H1 (cell line): ENCODE data around the gene LRP1. TPM values are rescaled to one million over a fixed set of nuclear protein-coding genes. Genes with fewer than 3 reads are reported as not detected.
A peak's percentile ranks its signal among the peaks of the same experiment; 100 is the strongest.

Experiments used
- CTCF ChIA-PET: fragments of 300-600 bp; sonication (Branson Sonifier 250); formaldehyde crosslinking; loops from one replicate; lab custom pipeline; 2021; ENCODE audit not compliant: partially characterized antibody; lab: Charles Lee
- POLR2A ChIA-PET: fragments of 300-600 bp; sonication (Branson Sonifier 250); formaldehyde crosslinking; loops from one replicate; lab custom pipeline; 2021; ENCODE audit warnings: inconsistent platforms; ENCODE audit not compliant: partially characterized antibody; lab: Charles Lee
- DNase-seq, 2 experiments: peaks; one replicate each; pipeline versions ENCODE4 v3.0.0 to v3.0.0-alpha.2; 2010 to 2022; ENCODE audit warnings: low spot score in 2 of 2, low read depth in 1 of 2, mixed read lengths in 1 of 2
- FAIRE-seq: peaks from 2 replicates; lab custom pipeline; 2011; peaks lifted over from hg19 to GRCh38; lab: Jason Lieb, UNC
- H2AFZ ChIP-seq: 2 replicates; pipeline ENCODE4 v1.8.1; 2012; ENCODE audit warnings: low read length, inconsistent platforms
- H2AK5ac ChIP-seq: 2 replicates; pipeline ENCODE4 v1.6.1; 2013; ENCODE audit warnings: low read depth, low read length
- H2BK120ac ChIP-seq: replicated peaks from 2 replicates; pipeline ENCODE3; 2013; ENCODE audit warnings: low read depth, low read length, inconsistent platforms
- H2BK12ac ChIP-seq: 2 replicates; pipeline ENCODE4 v1.6.1; 2013; ENCODE audit warnings: low read depth, low read length
- H2BK15ac ChIP-seq: 2 replicates; pipeline ENCODE4 v1.6.1; 2013; ENCODE audit warnings: low read length
- H2BK20ac ChIP-seq: 2 replicates; pipeline ENCODE4 v1.6.1; 2013; ENCODE audit warnings: low read length
- H2BK5ac ChIP-seq: 2 replicates; pipeline ENCODE4 v1.6.1; 2013; ENCODE audit warnings: low read depth, low read length
- H3K14ac ChIP-seq: 2 replicates; pipeline ENCODE4 v1.6.1; 2013; ENCODE audit warnings: inconsistent platforms; ENCODE audit not compliant: insufficient read length
- H3K18ac ChIP-seq: 2 replicates; pipeline ENCODE4 v1.6.1; 2013; ENCODE audit warnings: low read length; ENCODE audit errors: extremely low read depth
- H3K23ac ChIP-seq: 2 replicates; pipeline ENCODE4 v1.6.1; 2013; ENCODE audit warnings: inconsistent platforms; ENCODE audit not compliant: insufficient read length
- H3K23me2 ChIP-seq: 2 replicates; pipeline ENCODE4 v1.6.1; 2013; ENCODE audit warnings: low read depth, low read length
- H3K27ac ChIP-seq: 2 replicates; pipeline ENCODE4 v1.6.1; 2011; ENCODE audit warnings: low read depth, low read length, inconsistent platforms
- H3K27me3 ChIP-seq, 4 experiments: replicated peaks in 1 of 4; 1 replicate in 1 of 4; 2 replicates in 3 of 4; pipeline versions ENCODE4 v1.6.1 to v1.8.1; 2011 to 2013; ENCODE audit warnings: low read length in 3 of 4, mild to moderate bottlenecking in 3 of 4, inconsistent platforms in 2 of 4, mixed read lengths in 2 of 4, moderate library complexity in 1 of 4; ENCODE audit not compliant: control insufficient read depth in 3 of 4, insufficient read depth in 3 of 4; ENCODE audit errors: extremely low read depth in 1 of 4
- H3K36me3 ChIP-seq, 4 experiments: 2 replicates each; pipeline versions ENCODE4 v1.6.1 to v1.8.1; 2011 to 2013; ENCODE audit warnings: mild to moderate bottlenecking in 4 of 4, low read length in 3 of 4, moderate library complexity in 2 of 4, control low read depth in 1 of 4, inconsistent platforms in 1 of 4; ENCODE audit not compliant: insufficient read depth in 4 of 4, control insufficient read depth in 2 of 4
- H3K4ac ChIP-seq: replicated peaks from 2 replicates; pipeline ENCODE3; 2013; ENCODE audit warnings: low read length, low read depth, mixed read lengths, inconsistent platforms; ENCODE audit not compliant: insufficient read length
- H3K4me1 ChIP-seq, 4 experiments: replicated peaks in 1 of 4; 1 replicate in 1 of 4; 2 replicates in 3 of 4; pipeline versions ENCODE4 v1.6.1 to v1.8.1; 2011 to 2013; ENCODE audit warnings: low read length in 3 of 4, inconsistent platforms in 2 of 4, mixed read lengths in 1 of 4; ENCODE audit not compliant: insufficient read depth in 4 of 4, control insufficient read depth in 3 of 4
- H3K4me2 ChIP-seq, 2 experiments: 2 replicates each; pipeline versions ENCODE4 v1.6.1 to v1.8.1; 2011 to 2013; ENCODE audit warnings: low read depth in 2 of 2, low read length in 2 of 2, control low read depth in 1 of 2, inconsistent platforms in 1 of 2, mild to moderate bottlenecking in 1 of 2; ENCODE audit not compliant: insufficient read depth in 1 of 2
- H3K4me3 ChIP-seq, 4 experiments: fragments of 200-600, 300-600 bp in 1 of 4; sonication (generic), shearing (Covaris generic), sonication (Bioruptor Twin) in 1 of 4; 2 replicates each; pipeline versions ENCODE4 v1.5.1 to v1.8.1; 2011 to 2016; ENCODE audit warnings: low read length in 4 of 4, low read depth in 3 of 4, control low read depth in 2 of 4, inconsistent platforms in 2 of 4, mild to moderate bottlenecking in 2 of 4, mixed read lengths in 1 of 4, moderate library complexity in 1 of 4; ENCODE audit not compliant: insufficient read depth in 2 of 4; ENCODE audit errors: extremely low read depth in 1 of 4
- H3K56ac ChIP-seq: replicated peaks from 2 replicates; pipeline ENCODE3; 2013; ENCODE audit warnings: low read depth, mild to moderate bottlenecking, mixed read lengths, low read length, inconsistent platforms; ENCODE audit not compliant: insufficient read length
- H3K79me1 ChIP-seq: 2 replicates; pipeline ENCODE4 v1.6.1; 2013; ENCODE audit warnings: low read depth, low read length, control low read depth
- H3K79me2 ChIP-seq, 2 experiments: 2 replicates each; pipeline versions ENCODE4 v1.6.1 to v1.8.1; 2012 to 2013; ENCODE audit warnings: low read length in 2 of 2, mild to moderate bottlenecking in 2 of 2, inconsistent platforms in 1 of 2; ENCODE audit not compliant: insufficient read depth in 2 of 2, control insufficient read depth in 1 of 2
- H3K9ac ChIP-seq, 4 experiments: replicated peaks in 1 of 4; 1 replicate in 1 of 4; 2 replicates in 3 of 4; pipeline versions ENCODE4 v1.6.1 to v1.8.1; 2011 to 2013; ENCODE audit warnings: low read depth in 3 of 4, low read length in 3 of 4, control low read depth in 2 of 4, mild to moderate bottlenecking in 2 of 4, moderate library complexity in 2 of 4, inconsistent platforms in 1 of 4; ENCODE audit errors: extremely low read depth in 1 of 4
- H3K9me3 ChIP-seq, 2 experiments: 2 replicates each; pipeline versions ENCODE4 v1.6.1 to v1.8.1; 2012 to 2013; ENCODE audit warnings: mild to moderate bottlenecking in 2 of 2, moderate library complexity in 2 of 2, control low read depth in 1 of 2, inconsistent platforms in 1 of 2, low read depth in 1 of 2, low read length in 1 of 2, mixed read lengths in 1 of 2; ENCODE audit not compliant: insufficient read depth in 2 of 2
- H4K20me1 ChIP-seq, 2 experiments: replicated peaks in 1 of 2; 2 replicates each; pipeline versions ENCODE3 to v1.8.1; 2011 to 2013; ENCODE audit warnings: inconsistent platforms in 2 of 2, low read length in 2 of 2, mild to moderate bottlenecking in 1 of 2; ENCODE audit not compliant: insufficient read depth in 2 of 2, control insufficient read depth in 1 of 2
- H4K5ac ChIP-seq: 2 replicates; pipeline ENCODE4 v1.6.1; 2013; ENCODE audit warnings: low read length, low read depth, mixed read lengths, inconsistent platforms; ENCODE audit not compliant: insufficient read length
- H4K8ac ChIP-seq: 2 replicates; pipeline ENCODE4 v1.8.0; 2013; ENCODE audit warnings: mild to moderate bottlenecking, moderate library complexity, low read length, inconsistent platforms; ENCODE audit not compliant: insufficient read depth; ENCODE audit errors: extremely low read depth
- H4K91ac ChIP-seq: replicated peaks from 2 replicates; pipeline ENCODE3; 2013; ENCODE audit warnings: low read length, mixed read lengths, inconsistent platforms; ENCODE audit not compliant: insufficient read length
- GABPA ChIP-seq: IDR thresholded peaks from 2 replicates; pipeline ENCODE4 v1.6.1; 2011; ENCODE audit warnings: mild to moderate bottlenecking, low read length, moderate library complexity, borderline replicate concordance; ENCODE audit not compliant: insufficient read depth
- SIN3A ChIP-seq, 2 experiments: IDR thresholded peaks in 1 of 2; conservative IDR thresholded peaks in 1 of 2; 2 replicates each; pipeline ENCODE4 v1.6.1; 2011 to 2012; ENCODE audit warnings: low read length in 2 of 2, improper control_type of control experiment in 1 of 2, low read depth in 1 of 2, mild to moderate bottlenecking in 1 of 2
- TEAD4 ChIP-seq: IDR thresholded peaks from 2 replicates; pipeline ENCODE4 v1.6.1; 2012; ENCODE audit warnings: low read depth, low read length, inconsistent platforms, mixed read lengths
- WGBS, 2 experiments: shearing (Covaris generic) in 1 of 2; methylation state at CpG; one replicate each; pipeline versions ENCODE4 v1.1.6 to v1.1.7; 2013 to 2015; ENCODE audit warnings: low lambda C conversion rate in 2 of 2, mixed read lengths in 2 of 2, inconsistent platforms in 1 of 2, low coverage in 1 of 2, missing lambda C conversion rate in 1 of 2; ENCODE audit not compliant: insufficient replicate concordance in 2 of 2, insufficient coverage in 1 of 2, insufficient read length in 1 of 2; ENCODE audit errors: extremely low coverage in 1 of 2, missing lambda C conversion rate in 1 of 2; 5-methylcytosine and 5-hydroxymethylcytosine counted together
- polyA plus RNA-seq, 7 experiments: library from polyadenylated mRNA; depleted of rRNA in 3 of 7; stranded (reverse) in 5 of 7; unstranded in 2 of 7; fragments of >200 nt in 5 of 7; fragments of 200-250 nt in 2 of 7; gene quantifications; 1 replicate in 5 of 7; 2 replicates in 1 of 7; 4 replicates in 1 of 7; pipeline versions ENCODE4 v1.2.1 to v1.2.3, GENCODE V29; 2011 to 2013; ENCODE audit warnings: missing spikeins in 2 of 7, mixed read lengths in 2 of 7
- total RNA-seq: library from RNA; stranded (reverse); fragmentation: NEBNext Ultra II Directional; extraction: Animal tissue kit (Norgen Biotek cat#: 25700); gene quantifications from 2 replicates; pipeline ENCODE4 v1.2.1, GENCODE V29; 2021

LRP1 gene
- total and polyA plus RNA-seq, 2 of the 8 experiments (the other 6 are each of a cell fraction or from before 2014, with no cell fraction given) = 35.3 to 92.5 TPM

DNA sequence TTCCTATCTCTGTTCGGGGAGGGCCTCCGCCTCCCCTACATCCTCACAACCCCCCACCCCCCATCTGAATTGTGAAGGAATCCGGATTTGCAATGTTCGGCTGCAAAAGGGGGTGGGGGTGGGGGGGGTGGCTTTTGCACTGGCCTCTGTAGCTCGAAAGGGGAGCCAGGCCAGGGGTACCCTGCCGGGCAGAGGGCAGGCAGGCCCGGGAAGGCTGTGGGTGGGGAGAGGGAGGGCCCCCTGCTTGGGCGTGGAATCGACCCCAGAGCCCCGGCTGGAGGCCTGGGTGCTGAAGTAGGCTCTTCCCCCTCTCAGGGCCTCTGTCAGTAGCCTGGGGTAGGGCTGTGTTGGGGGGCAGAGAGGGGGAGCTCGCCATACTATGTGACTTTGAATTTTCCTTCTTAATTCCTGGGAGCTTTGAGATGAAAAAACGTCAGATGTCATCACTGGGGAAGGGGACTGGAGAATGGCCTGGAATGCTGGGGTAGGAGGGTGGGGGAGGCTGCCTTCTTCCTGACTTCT lies 1.1 kb downstream of the LRP1 start:
- Histone ChIP-seq H4K8ac (peak overlapping the region; percentile 7; the same call in 1 of the 2 replicates), H2BK15ac (no peak overlapping the region), H2BK20ac (no peak overlapping the region), H3K4me1 (peaks cover 23 to 43% (median 29%) of the 10 kb centered on the region in 4 experiments), H2BK12ac (no peak overlapping the region), H2BK5ac (peak overlapping the region; percentile 95; the same call in 1 of the 2 replicates), H4K91ac (no peak overlapping the region), H3K4ac (no peak overlapping the region), H2BK120ac (no peak overlapping the region), H3K23ac (no peak overlapping the region), H2AFZ (no peak overlapping the region), H4K20me1 (peaks cover 5 to 14% of the 10 kb centered on the region in 2 experiments), H4K5ac (no peak overlapping the region), H3K27ac (peak overlapping the region; percentile 71; the same call in 1 of the 2 replicates), H3K9ac (peak overlapping the region; percentile 0 to 73 (median 41)), H3K4me2 (peak overlapping the region; percentile 78 to 86), H3K79me2 (peaks cover 7 to 50% of the 10 kb centered on the region in 2 experiments; a peak in 3 of 4 replicates), H3K79me1 (peaks cover 13% of the 10 kb centered on the region), H2AK5ac (no peak overlapping the region), H3K9me3 (no peaks in the 10 kb centered on the region), H3K14ac (no peak overlapping the region), H3K4me3 (peak overlapping the region; percentile 80 to 93 (median 82)), H3K18ac (no peak overlapping the region; the same call in 1 of the 2 replicates), H3K56ac (peak overlapping the region; percentile 3), H3K23me2 (peaks cover 6% of the 10 kb centered on the region; the same call in 1 of the 2 replicates), H3K27me3 (no peaks in the 10 kb centered on the region), H3K36me3 (no peaks in the 10 kb centered on the region; a peak in 1 of 8 replicates)
- FAIRE-seq (no peak), DNase-seq (no peak)
- no peak for TF ChIP-seq GABPA
- TF ChIP-seq TEAD4 = peak; percentile 83
- TF ChIP-seq SIN3A (conservative IDR thresholded peaks at IDR 0.05 in 1 of 2, IDR thresholded peaks at IDR 0.05 in 1 of 2; ENCODE audit: low read depth in 1 of 2, low read length in 2 of 2) = peak in 1 of 2 experiments; percentile 73; a peak in 1 of 4 replicates
- CTCF ChIA-PET = interaction anchor here (2.2 to 19.8 kb wide), 4 partner anchors 18 to 60 kb away, joined by 5 to 305 read pairs (median 52); partner anchors contain the start of gene STAT6
- POLR2A ChIA-PET = interaction anchor here (0.6 to 9.3 kb wide), 34 partner anchors 9 to 537 kb away, joined by 3 to 105 read pairs (median 6); partner anchors contain the start of genes LRP1-AS, MARS1, NAB2 and NEMP1
- 5% methylated on average over 4 of the region's 12 CpGs; no CpG with 5 or more reads in 1 of the 2 experiments for WGBS, 2 experiments
